Nephron progenitor cell (in vitro differentiated cells): ENCODE measurements around the gene HYDIN.

Source experiments
- DNase-seq: peaks from one replicate; pipeline ENCODE4 v3.0.0; 2021
- H3K27ac Mint-ChIP-seq: 2 replicates; pipeline ENCODE4 v1.8.0; 2021; ENCODE audit warnings: mild to moderate bottlenecking, moderate library complexity, mixed read lengths
- H3K27me3 Mint-ChIP-seq: 2 replicates; pipeline ENCODE4 v1.8.0; 2021; ENCODE audit warnings: mild to moderate bottlenecking, low read depth, mixed read lengths; ENCODE audit not compliant: poor library complexity
- H3K36me3 Mint-ChIP-seq: 2 replicates; pipeline ENCODE4 v1.8.0; 2021; ENCODE audit warnings: low read depth, mixed read lengths
- H3K4me1 Mint-ChIP-seq: 2 replicates; pipeline ENCODE4 v1.8.0; 2021; ENCODE audit warnings: mixed read lengths
- H3K4me3 Mint-ChIP-seq: 2 replicates; pipeline ENCODE4 v1.8.0; 2021; ENCODE audit warnings: mild to moderate bottlenecking, moderate library complexity, mixed read lengths
- H3K9me3 Mint-ChIP-seq: 2 replicates; pipeline ENCODE4 v1.8.0; 2021; ENCODE audit warnings: mild to moderate bottlenecking, moderate library complexity, mixed read lengths
- TF ChIP-seq, protein P1 (sequence below): fragments of 200-600 bp; sonication (generic); IDR thresholded peaks from 2 replicates; pipeline ENCODE4 v1.5.0; 2021; ENCODE audit warnings: antibody characterized with exemption

The HYDIN gene

DNA sequence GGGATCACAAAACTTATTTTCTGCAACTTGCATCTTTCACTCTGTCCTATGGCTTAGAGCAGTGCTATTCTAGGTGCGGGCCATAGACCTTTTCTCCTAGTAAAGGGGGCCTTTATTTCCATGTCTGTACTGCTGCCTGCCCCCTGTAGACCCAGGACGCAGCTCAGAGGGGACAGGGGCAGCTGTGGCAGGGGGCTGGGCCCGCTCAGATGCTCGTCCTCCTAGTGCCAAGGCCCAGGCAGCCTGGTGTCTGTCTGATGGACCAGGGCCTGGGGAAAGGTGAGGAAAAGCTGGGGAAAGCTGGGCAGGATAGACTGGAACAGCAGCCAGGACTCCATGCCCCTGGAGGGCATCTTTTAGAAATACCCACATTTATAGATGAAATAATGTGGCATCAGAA, 455.1 kb downstream of the HYDIN start:
- Mint-ChIP-seq H3K36me3 (peaks cover 24% of the 10 kb centered on the region), H3K4me1 (peaks cover 19% of the 10 kb centered on the region), H3K4me3 (no peak overlapping the region), H3K9me3 (no peaks in the 10 kb centered on the region), H3K27ac (no peak overlapping the region), H3K27me3 (peaks cover 3% of the 10 kb centered on the region)
- no peak for DNase-seq
- TF ChIP-seq, protein P1, sequence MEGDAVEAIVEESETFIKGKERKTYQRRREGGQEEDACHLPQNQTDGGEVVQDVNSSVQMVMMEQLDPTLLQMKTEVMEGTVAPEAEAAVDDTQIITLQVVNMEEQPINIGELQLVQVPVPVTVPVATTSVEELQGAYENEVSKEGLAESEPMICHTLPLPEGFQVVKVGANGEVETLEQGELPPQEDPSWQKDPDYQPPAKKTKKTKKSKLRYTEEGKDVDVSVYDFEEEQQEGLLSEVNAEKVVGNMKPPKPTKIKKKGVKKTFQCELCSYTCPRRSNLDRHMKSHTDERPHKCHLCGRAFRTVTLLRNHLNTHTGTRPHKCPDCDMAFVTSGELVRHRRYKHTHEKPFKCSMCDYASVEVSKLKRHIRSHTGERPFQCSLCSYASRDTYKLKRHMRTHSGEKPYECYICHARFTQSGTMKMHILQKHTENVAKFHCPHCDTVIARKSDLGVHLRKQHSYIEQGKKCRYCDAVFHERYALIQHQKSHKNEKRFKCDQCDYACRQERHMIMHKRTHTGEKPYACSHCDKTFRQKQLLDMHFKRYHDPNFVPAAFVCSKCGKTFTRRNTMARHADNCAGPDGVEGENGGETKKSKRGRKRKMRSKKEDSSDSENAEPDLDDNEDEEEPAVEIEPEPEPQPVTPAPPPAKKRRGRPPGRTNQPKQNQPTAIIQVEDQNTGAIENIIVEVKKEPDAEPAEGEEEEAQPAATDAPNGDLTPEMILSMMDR = no peak

DNA sequence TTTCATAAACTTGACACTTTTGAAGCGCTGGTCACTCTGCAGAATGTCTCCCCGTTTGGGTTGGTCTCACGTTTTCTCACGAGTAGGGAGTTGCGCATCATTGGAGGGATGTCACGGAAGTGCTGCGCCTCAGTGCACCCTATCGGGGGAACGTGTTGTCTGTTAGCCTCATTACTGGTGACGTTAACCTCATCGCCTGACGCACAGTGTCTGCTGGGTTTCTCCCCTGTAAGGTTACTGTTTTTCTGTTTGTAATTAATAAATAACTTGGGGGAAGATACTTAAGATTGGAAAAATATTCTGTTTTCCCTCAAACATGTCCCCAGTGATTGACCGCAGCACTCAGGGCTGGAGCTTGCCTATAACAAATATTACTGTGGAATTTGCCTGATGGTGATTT, 456.3 kb downstream of the HYDIN start:
- H3K27me3 Mint-ChIP-seq = peaks cover 3% of the 10 kb centered on the region

GRCh38 chr16:70772493-70772892, 458.0 kb downstream of the HYDIN start:
- no peak for DNase-seq
- H3K36me3 Mint-ChIP-seq = peaks cover 14% of the 10 kb centered on the region
- no peak overlapping the region for H3K27ac Mint-ChIP-seq
- peaks cover 3% of the 10 kb centered on the region for H3K27me3 Mint-ChIP-seq
- no peaks in the 10 kb centered on the region for H3K9me3 Mint-ChIP-seq
- TF ChIP-seq, protein P1 = no peak
- H3K4me1 Mint-ChIP-seq = peaks cover 8% of the 10 kb centered on the region
- no peak overlapping the region for H3K4me3 Mint-ChIP-seq

More for the DNA sequence above, 456.3 kb downstream of the HYDIN start:
- DNase-seq = no peak
- TF ChIP-seq, protein P1 = no peak
- no peak overlapping the region for H3K4me3 Mint-ChIP-seq
- H3K9me3 Mint-ChIP-seq = no peaks in the 10 kb centered on the region
- peaks cover 18% of the 10 kb centered on the region for H3K4me1 Mint-ChIP-seq
- peaks cover 17% of the 10 kb centered on the region for H3K36me3 Mint-ChIP-seq
- no peak overlapping the region for H3K27ac Mint-ChIP-seq

GRCh38 chr16:70770626-70771552, 459.6 kb downstream of the HYDIN start:
- DNase-seq = peak; percentile 87
- TF ChIP-seq, protein P1 = peak; percentile 99
- Mint-ChIP-seq H3K9me3 (no peaks in the 10 kb centered on the region), H3K4me1 (peaks cover 8% of the 10 kb centered on the region), H3K36me3 (peaks cover 11% of the 10 kb centered on the region), H3K27me3 (peaks cover 3% of the 10 kb centered on the region), H3K27ac (no peak overlapping the region), H3K4me3 (no peak overlapping the region)

- peaks cover 8% of the 10 kb centered on the region for H3K4me1 Mint-ChIP-seq
- TF ChIP-seq, protein P1 = no peak
- no peak for DNase-seq
- peak overlapping the region; percentile 36 for H3K27ac Mint-ChIP-seq
- H3K36me3 Mint-ChIP-seq = peaks cover 11% of the 10 kb centered on the region
- peaks cover 3% of the 10 kb centered on the region for H3K27me3 Mint-ChIP-seq
- H3K4me3 Mint-ChIP-seq = no peak overlapping the region
- H3K9me3 Mint-ChIP-seq = no peaks in the 10 kb centered on the region
Measured at GRCh38 chr16:70770291-70770625, 460.3 kb downstream of the HYDIN start.

DNA sequence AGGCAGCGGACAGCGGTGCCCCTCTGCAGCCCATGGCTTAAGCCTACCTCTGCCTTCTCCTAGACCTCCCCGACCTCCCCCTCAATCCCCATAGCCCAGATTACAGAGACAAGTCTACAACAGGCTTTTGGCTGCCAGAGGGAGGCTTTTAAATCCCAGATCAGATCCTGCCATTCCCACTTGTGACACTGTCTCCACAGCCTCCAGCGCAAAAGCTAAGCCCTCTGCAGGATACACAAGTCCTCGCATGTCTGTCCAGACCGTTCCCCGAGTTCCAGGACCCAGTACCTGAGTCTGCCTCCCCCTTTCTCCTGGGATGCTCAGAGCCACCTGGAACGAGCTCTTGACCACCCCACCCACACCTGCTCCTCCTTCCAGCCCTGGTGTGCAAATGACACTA, 460.8 kb downstream of the HYDIN start:
- Mint-ChIP-seq H3K27ac (peak overlapping the region; percentile 36), H3K4me1 (peaks cover 8% of the 10 kb centered on the region), H3K4me3 (no peak overlapping the region), H3K27me3 (peaks cover 3% of the 10 kb centered on the region), H3K9me3 (no peaks in the 10 kb centered on the region), H3K36me3 (peaks cover 11% of the 10 kb centered on the region)
- DNase-seq = no peak
- TF ChIP-seq, protein P1 = no peak
